HPDE6-E6E7 (cell line): ENCODE data around the gene PPM1A.
"Not testable (repeated sequence)": the region's sequence is repeated elsewhere in the genome, so short reads cannot be mapped to it uniquely, and the experiment has no call there.

Source experiments
- DNase-seq: peaks from one replicate; pipeline ENCODE4 v3.0.0; 2011; ENCODE audit warnings: missing footprints; ENCODE audit errors: extremely low spot score

Gene PPM1A

DNA sequence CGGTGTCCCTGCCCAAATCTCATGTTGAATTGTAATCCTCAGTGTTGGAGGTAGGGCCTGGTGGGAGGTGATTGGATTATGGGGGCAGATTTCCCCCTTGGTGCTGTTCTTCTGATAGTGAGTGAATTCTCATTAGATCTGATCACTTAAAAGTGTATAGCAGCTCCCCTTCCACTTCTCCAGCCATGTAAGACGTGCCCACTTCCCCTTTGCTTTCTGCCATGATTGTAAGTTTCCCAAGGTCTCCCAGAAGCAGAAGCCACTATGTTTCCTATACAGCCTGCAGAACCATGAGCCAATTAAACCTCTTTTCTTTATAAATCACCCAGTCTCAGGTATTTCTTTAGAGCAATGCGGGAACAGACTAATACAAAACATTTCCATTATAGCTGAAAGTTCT lies 71.8 kb downstream of the PPM1A start:
- DNase-seq, result not testable (repeated sequence)

DNA sequence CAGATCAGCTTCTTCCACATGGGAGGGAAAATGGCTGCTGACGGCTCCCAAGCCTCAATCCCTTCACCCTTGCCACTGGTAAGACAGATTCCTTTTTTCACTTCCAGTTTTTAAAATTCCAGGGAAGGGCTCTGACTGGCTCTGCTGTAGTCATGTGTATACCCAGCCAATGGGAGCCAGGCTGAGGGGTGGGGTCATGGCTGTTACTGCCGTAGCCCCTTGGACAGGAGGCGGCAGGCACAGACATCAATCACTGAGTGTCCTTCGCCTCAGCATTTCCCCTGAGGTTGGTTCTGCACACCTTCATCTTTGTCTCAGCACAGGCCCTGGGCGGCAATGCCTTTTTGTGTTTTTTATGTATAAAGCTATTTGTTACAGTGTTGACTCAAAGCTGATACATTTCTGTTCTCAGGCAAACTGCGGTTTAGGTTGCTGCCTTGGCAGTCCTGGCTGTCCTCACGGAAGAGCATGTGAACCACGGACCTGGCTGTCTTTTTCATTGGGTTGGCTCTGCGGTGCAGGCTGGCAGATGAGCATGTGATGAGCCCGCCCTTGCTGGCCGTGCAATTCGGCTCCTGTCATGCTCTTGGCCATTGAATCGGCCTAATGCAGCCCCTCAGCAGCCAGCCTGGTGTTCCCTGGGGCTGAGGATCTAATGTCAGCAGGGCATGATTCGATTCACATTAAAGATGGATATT lies 74.3 kb downstream of the PPM1A start:
- no peak for DNase-seq

DNA sequence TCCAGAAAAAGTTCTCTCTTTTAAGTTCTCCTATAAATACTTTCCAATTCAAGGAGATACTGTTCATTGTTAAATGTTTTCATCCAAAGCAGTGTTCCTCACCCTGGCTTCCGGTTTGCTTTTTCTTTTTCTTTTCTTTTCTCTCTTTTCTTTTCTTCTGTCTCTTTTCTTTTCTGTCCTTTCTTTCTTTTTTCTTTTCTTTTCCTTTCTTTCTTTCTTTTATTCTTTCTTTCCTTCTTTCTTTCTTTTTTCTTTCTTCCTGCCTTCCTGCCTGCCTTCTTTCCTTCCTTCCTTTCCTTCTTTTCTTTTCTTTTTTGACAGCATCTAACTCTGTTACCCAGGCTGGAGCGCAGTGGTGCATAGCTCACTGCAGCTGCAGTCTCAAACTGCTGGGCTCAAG lies 75.8 kb downstream of the PPM1A start:
- DNase-seq, result no peak

DNA sequence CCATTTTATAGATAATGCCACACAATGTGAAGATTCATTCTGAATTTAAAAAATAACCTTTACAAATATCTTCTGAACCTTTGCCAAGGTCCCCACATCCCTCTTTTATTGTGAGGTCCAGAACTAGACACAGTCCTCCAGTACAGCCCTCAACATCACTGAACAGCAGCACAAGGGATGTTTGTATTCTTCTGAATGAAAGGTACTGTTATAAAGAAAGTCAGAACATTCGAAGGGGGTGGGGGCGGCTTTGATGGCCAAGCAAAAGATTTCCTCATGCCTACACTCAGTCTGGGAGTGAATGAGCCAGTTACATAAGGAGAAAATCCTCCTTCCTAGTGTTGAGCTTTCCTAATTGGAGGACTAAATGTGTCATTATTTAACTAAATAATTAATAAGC lies 77.3 kb downstream of the PPM1A start:
- no peak for DNase-seq

DNA sequence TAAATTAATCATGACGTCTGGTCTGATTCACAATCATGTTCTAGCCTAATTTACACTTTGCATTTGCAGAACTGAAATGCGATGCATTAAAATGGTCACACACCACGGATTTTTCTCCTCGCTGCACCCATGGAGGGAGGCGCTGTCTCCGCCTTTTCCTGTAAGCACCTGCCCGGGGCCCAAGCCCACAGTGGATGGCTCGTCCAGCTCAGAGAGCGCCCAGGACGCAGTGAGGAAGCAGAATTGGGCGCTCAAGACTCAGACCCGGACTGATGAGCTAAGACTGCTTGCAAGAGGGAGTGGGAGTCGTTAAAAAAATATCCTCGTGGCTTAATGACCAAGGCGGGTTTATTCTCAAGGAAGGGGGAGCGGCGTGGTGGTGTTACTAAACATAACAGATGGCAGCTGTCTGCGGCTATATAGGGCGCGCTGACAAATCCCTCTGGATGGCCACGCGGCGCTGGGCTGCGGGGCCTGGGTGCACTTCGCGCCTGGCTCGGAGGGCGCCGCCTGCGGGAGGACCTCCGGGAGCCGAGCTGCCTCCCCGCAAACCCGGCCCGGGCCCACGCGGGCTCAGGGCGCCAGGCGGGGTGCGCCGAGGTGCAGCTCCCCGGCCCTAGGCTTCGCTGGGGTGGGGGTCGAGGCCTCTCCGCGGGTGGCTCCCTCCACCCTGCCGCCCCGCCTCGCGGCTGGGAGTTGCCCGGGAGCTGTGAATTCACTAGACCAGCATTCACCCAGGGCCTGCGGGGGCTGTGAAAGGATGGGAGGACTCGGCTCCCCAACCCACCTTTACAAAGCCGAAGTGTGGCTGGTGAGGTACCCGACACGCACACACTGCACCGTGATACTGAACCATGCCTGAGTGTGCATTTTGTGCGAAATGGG lies 78.7 kb downstream of the PPM1A start:
- no peak for DNase-seq

DNA sequence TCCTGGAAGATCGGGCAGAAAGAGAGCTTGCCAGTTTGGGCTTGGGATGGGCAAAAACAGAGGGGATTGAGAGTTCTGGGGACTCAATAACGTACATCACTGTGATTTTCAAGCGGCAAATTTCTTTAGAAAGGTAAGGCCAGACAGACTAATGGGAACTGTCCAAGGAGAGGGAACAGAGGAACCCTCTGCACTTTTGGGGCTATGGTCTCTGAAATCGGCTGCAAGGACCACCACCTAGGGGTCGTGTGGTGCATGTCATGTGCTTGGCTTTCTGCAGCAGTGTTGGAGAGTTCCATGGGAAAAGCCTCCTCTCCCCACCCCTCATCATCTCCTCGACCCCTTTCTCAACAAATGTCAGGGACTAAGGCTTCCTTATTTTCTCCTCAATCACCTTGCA lies 79.6 kb downstream of the PPM1A start:
- no peak for DNase-seq

DNA sequence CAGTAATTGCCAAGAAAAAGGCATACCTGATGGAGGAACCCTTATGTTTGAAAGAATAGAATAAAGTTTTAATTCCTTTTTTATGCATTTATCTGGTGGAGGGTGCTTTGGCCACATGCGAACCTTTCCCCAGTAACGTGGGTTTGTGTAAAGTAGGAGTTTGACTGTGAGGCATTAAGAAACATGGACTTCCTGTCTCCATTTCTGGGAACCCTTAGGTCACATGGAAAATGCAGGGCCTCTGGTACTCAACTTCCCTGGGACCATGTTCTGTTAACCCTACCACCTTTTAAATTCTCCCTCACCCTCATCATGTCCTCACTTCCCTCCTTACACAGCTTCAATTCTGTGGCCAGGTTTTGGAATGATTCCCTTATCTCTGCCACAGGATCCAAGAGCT lies 80.3 kb downstream of the PPM1A start:
- DNase-seq, result no peak

DNA sequence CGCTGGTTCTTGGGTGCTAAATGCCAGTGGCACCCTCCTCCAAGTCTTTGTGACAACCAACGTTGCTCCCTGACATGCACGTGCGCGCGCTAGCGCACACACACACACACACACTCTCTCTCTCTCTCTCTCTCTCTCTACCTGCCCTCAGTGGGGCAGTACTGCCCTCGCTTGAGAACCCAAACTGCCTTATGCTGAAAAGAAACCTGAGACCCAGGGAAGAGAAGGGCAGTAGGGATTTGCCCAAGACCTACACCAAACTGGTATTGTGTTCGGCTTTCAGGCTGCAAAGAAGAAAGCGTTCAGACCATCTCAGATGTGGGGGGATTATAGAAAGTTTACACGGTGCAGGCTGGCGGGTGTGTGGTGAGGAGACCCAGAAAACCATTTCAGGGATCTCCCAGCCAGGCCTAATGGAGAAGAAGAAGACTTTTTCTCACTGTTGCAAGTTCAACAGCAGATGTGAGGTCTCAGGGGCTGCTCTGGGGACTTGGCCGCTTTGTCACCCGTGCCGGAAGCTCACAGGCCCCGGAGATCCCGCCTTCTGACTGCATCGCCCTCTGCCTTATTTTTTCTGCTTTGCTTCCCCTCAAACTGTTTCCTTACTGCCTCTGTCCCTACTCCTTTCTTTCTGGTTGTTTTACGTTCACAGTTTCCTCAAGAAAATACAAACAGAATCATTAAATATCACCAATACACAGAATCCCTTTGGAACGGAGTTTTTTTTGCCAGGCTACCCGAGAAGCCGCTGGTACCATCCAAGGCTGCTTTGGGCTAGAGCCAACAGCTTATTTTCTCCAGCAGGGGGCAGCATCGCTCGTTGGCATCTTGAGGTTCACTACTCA lies 82.4 kb downstream of the PPM1A start:
- peak; percentile 55 for DNase-seq

DNA sequence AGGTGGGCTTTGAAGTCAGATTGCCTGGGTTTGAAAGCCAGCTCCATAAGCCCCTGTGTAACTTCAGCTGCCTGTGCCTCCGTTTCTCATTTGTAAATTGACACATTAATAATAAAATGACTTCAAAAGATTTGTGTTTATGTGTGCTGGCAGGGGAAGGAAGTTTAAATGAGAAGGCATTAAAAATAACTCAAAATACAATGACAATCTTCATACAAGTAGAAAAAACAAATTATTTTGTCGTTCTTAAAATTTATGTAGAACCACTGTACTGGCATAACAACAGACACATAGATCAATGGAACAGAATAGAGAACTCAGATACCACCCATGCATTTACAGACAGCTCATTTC lies 83.0 kb downstream of the PPM1A start:
- DNase-seq, result no peak

DNA sequence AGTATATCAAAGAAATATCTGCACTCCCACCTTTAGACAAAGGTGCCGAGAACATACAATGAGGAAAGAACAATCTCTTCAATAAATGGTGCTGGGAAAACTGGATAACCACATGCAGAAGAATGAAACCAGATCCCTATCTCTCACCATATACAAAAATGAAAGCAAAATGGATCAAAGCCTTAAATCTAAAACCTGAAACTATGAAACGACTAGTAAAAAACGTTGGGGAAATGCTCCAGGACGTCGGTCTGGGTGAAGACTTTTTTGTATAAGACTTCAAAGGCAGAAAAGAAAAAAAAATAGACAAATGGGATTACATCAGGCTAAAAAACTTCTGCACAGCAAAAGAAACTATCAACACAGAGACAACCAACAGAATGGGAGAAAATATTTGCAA lies 83.8 kb downstream of the PPM1A start:
- no peak for DNase-seq

DNA sequence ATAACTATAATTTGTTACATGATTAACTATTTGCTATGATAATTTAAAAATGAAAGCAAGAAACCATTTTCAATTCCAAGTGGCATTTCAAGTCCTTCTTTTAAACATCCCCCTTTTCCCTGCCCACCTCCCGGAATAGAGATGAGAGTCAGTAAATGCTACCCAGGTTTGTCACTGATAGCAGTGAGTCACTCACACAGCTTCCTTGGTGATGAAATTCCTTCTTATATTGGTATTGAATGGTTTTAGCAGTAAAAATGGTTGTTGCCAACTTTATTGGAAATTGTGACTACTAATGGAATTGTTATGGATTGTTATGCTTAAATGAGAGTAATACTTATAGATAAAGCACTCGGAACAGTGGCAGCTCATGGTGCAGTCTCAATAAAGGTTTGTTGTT lies 90.5 kb downstream of the PPM1A start:
- DNase-seq, result no peak

DNA sequence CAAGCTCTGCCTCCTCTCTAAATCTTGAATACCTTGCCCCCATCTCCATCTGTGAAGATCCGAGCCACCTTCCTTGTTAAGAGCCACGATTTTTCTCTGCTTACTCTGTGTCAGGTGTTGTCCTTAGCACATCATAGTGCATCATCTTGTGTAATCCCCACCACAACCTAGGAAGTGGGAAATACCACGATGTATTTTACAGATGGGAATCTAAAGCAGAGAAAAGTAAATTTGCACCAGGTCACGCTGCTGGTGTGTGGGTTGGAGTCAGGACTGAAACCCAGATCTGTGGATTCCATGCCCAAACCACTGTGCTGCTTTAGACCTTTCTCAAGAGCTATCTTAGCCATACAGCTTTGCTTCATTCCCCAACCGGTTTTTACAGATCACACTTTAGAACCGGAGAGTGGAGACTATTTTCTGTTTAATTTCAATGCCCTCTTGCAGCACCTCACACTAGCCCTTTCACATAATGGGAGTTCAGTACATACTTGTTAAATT lies 94.6 kb downstream of the PPM1A start:
- DNase-seq, result no peak

DNA sequence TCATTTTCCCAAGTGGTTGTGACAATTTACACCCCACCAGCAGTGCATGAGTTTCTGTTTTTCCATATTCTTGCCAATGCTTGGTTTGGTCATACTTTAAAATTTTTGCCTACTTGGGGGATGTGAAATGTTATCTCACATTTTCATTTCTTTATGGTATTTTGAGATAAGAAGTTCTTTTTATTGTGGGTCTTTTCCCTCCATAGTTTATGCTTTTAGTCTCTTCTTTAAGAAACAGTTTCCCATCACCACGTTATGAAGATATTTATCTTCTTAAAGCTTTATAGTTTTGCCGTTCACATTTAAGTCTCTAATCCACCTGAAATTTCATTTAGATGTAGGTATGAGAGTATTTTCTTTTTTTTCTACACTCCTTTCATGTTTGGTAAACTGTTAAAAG lies 95.7 kb downstream of the PPM1A start:
- no peak for DNase-seq

DNA sequence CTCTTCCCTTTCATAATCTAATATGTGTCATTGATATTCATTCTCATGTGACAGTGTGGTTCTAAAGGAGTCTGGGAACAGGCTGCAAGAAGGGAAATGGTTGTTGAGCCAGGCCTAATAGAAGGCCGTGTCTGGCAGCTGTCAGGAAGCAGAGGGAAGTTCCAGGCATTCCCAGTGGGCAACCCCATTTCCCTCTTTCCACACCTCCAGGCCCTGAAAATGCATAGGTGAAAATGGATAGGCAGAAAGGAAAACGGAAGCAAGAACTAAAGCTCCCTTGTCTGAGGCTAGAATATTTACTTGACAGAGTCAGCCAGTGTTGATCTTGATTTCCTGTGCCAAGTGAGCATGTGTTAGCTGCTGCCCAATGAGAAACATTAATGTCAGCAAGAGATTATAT lies 97.7 kb downstream of the PPM1A start:
- DNase-seq, result no peak

DNA sequence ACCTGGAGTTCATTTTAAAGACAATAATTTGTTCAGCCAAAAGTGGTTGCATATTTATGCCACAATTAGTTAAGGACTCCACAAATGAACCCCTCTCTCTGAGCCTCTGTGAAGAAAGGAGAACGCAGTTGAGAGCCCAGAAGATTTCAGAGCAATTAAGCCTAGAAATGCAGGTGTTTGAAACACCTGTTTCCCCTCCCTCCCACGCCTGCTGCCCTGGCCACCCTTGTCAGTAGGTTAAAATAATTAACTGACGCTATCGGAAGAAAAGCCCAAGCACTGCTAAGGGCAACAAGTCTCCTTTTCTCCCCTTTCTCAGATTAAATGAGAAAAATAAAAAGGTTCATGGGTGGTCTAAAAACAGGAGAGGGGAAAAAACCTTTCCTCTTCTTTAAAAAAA lies 99.2 kb downstream of the PPM1A start:
- DNase-seq, result no peak
